Measurements from ENCODE around the gene PLEKHG7.

- TF ChIP-seq CTCF (IDR thresholded peaks at IDR 0.05; ENCODE audit: borderline replicate concordance, extremely low read depth, low read length, poor library complexity, severe bottlenecking) (peak; percentile 75), EZH2 (IDR thresholded peaks at IDR 0.05; ENCODE audit: borderline replicate concordance, low read depth, low read length, severe bottlenecking) (no peak)
Measured at GRCh38 chr12:92784797-92785562, 82.2 kb downstream of the PLEKHG7 start.
